SU-DHL-6 (cell line): ENCODE results near the gene PDE9A.

ENCODE experiments used
- H2AFZ ChIP-seq: fragments of 200-600 bp; sonication (generic); 2 replicates; pipeline ENCODE4 v1.6.1; 2014; ENCODE audit warnings: low read depth, mild to moderate bottlenecking, moderate library complexity, mixed read lengths, antibody characterized with exemption, low read length; ENCODE audit not compliant: severe bottlenecking
- H3F3A ChIP-seq: fragments of 200-600 bp; shearing (Covaris generic); 2 replicates; pipeline ENCODE4 v1.6.0; 2016; ENCODE audit warnings: antibody characterized with exemption, mild to moderate bottlenecking; ENCODE audit not compliant: insufficient read depth
- H3K27ac ChIP-seq: fragments of 200-600 bp; sonication (generic); 2 replicates; pipeline ENCODE4 v1.5.1; 2016; ENCODE audit warnings: low read depth, mild to moderate bottlenecking, low read length, moderate library complexity, mixed read lengths
- H3K27me3 ChIP-seq: fragments of 200-600 bp; sonication (generic), shearing (Covaris generic); 2 replicates; pipeline ENCODE4 v1.6.0; 2014; ENCODE audit warnings: mild to moderate bottlenecking, low read length
- H3K36me3 ChIP-seq: fragments of 200-600 bp; sonication (generic); 2 replicates; pipeline ENCODE4 v1.6.1; 2014; ENCODE audit warnings: mild to moderate bottlenecking, low read length, mixed read lengths
- H3K4me2 ChIP-seq: fragments of 300-600, 200-600 bp; shearing (Covaris generic), sonication (generic); 2 replicates; pipeline ENCODE4 v1.6.0; 2014; ENCODE audit warnings: low read length, low read depth, mild to moderate bottlenecking; ENCODE audit not compliant: poor library complexity, severe bottlenecking
- H3K4me3 ChIP-seq: fragments of 200-600 bp; sonication (generic); 2 replicates; pipeline ENCODE4 v1.5.1; 2014; ENCODE audit warnings: antibody characterized with exemption, low read length, mild to moderate bottlenecking, mixed read lengths; ENCODE audit not compliant: insufficient read depth, poor library complexity, severe bottlenecking
- H3K79me2 ChIP-seq: fragments of 200-600 bp; sonication (generic); 2 replicates; pipeline ENCODE4 v1.6.1; 2014; ENCODE audit warnings: mild to moderate bottlenecking, low read length, moderate library complexity; ENCODE audit not compliant: insufficient read depth
- H3K9ac ChIP-seq: fragments of 200-600 bp; sonication (generic); 2 replicates; pipeline ENCODE4 v1.7.0; 2014; ENCODE audit warnings: mild to moderate bottlenecking, low read length
- H3K9me2 ChIP-seq: fragments of 200-600 bp; sonication (generic); replicated peaks from 2 replicates; pipeline ENCODE4 v1.6.1; 2014; ENCODE audit warnings: low read length; ENCODE audit not compliant: insufficient read depth
- H3K9me3 ChIP-seq: fragments of 200-600 bp; sonication (generic); 2 replicates; pipeline ENCODE4 v1.6.1; 2014; ENCODE audit warnings: low read length, mixed read lengths; ENCODE audit not compliant: insufficient read depth
- H4K20me1 ChIP-seq: fragments of 200-600 bp; sonication (generic); 2 replicates; pipeline ENCODE4 v1.6.1; 2014; ENCODE audit warnings: low read depth, mild to moderate bottlenecking, antibody characterized with exemption, low read length, moderate library complexity, mixed read lengths
- EZH2phosphoT487 ChIP-seq: fragments of 200-600 bp; sonication (generic), shearing (Covaris generic); conservative IDR thresholded peaks from 2 replicates; pipeline ENCODE4 v1.6.1; 2018; ENCODE audit warnings: mild to moderate bottlenecking, antibody characterized with exemption, low read length, moderate library complexity, mixed read lengths
- TF ChIP-seq, protein P1 (sequence below): fragments of 200-600 bp; sonication (generic); IDR thresholded peaks from one replicate; pipeline ENCODE4 v1.5.1; 2017; ENCODE audit warnings: antibody characterized with exemption, mild to moderate bottlenecking, low read length, moderate library complexity; ENCODE audit not compliant: insufficient read depth, poor library complexity, severe bottlenecking

The PDE9A gene

DNA sequence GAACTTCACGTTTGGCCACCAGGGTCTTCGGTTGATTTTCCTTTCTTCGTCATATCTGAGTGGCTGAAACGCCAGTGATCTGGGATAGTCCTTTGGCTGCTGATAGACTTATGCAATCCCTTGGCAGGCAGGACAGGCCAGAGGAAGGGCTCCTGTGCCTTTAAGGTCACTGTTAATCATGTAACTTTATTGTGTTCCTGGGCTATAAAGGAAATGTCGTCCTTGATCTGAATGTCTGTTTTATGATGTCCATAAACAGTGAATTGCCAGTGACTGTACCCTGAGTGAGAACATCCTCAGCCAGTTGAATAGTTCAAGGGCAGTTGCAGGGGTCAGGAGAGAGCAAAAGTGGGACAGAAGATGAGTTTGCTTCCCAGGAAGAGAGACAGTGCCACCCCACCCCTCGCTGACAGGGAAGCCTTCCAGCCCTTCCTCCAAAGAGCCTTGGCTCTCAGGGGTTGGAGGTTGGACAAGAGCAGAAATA lies 68.0 kb downstream of the PDE9A start:
- Histone ChIP-seq H3K27ac (no peak overlapping the region), H3K36me3 (no peaks in the 10 kb centered on the region), H3K9ac (no peak overlapping the region), H3K9me3 (no peaks in the 10 kb centered on the region), H3K9me2 (no peaks in the 10 kb centered on the region), H3F3A (no peaks in the 10 kb centered on the region), H3K79me2 (no peaks in the 10 kb centered on the region), H3K4me3 (no peak overlapping the region), H3K4me2 (no peak overlapping the region), H2AFZ (no peak overlapping the region), H3K27me3 (no peaks in the 10 kb centered on the region), H4K20me1 (no peaks in the 10 kb centered on the region)
- TF ChIP-seq, protein P1, sequence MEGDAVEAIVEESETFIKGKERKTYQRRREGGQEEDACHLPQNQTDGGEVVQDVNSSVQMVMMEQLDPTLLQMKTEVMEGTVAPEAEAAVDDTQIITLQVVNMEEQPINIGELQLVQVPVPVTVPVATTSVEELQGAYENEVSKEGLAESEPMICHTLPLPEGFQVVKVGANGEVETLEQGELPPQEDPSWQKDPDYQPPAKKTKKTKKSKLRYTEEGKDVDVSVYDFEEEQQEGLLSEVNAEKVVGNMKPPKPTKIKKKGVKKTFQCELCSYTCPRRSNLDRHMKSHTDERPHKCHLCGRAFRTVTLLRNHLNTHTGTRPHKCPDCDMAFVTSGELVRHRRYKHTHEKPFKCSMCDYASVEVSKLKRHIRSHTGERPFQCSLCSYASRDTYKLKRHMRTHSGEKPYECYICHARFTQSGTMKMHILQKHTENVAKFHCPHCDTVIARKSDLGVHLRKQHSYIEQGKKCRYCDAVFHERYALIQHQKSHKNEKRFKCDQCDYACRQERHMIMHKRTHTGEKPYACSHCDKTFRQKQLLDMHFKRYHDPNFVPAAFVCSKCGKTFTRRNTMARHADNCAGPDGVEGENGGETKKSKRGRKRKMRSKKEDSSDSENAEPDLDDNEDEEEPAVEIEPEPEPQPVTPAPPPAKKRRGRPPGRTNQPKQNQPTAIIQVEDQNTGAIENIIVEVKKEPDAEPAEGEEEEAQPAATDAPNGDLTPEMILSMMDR: no peak
- TF ChIP-seq EZH2phosphoT487: no peak

- H3K9me3 ChIP-seq: no peaks in the 10 kb centered on the region
- H3K27me3 ChIP-seq: no peaks in the 10 kb centered on the region
- no peak overlapping the region for H3K9ac ChIP-seq
- no peaks in the 10 kb centered on the region for H3K79me2 ChIP-seq
- H2AFZ ChIP-seq: no peak overlapping the region
- no peaks in the 10 kb centered on the region for H3K36me3 ChIP-seq
- no peak overlapping the region for H3K4me2 ChIP-seq
- no peak overlapping the region for H3K27ac ChIP-seq
- H3K9me2 ChIP-seq: no peaks in the 10 kb centered on the region
- no peaks in the 10 kb centered on the region for H4K20me1 ChIP-seq
- TF ChIP-seq, protein P1: no peak
- TF ChIP-seq EZH2phosphoT487: no peak
- H3K4me3 ChIP-seq: no peak overlapping the region
- H3F3A ChIP-seq: no peaks in the 10 kb centered on the region
Observed at GRCh38 chr21:42722153-42722552, 68.7 kb downstream of the PDE9A start.

GRCh38 chr21:42722808-42723473 lies 69.5 kb downstream of the PDE9A start:
- Histone ChIP-seq H3K27me3 (no peaks in the 10 kb centered on the region), H3K9me2 (no peaks in the 10 kb centered on the region), H2AFZ (no peak overlapping the region), H3K4me3 (no peak overlapping the region), H3K36me3 (no peaks in the 10 kb centered on the region), H3K27ac (no peak overlapping the region), H4K20me1 (no peaks in the 10 kb centered on the region), H3F3A (no peaks in the 10 kb centered on the region), H3K4me2 (no peak overlapping the region), H3K9ac (no peak overlapping the region), H3K79me2 (no peaks in the 10 kb centered on the region), H3K9me3 (no peaks in the 10 kb centered on the region)
- TF ChIP-seq EZH2phosphoT487: no peak
- TF ChIP-seq, protein P1: no peak
